LHCN-M2 (cell line): ENCODE results near the gene AGPAT2. TPM values are rescaled to one million over a fixed set of nuclear protein-coding genes. Genes with fewer than 3 reads are reported as not detected.

ENCODE experiments used
- DNase-seq: peaks from one replicate; pipeline ENCODE4 v3.0.0-alpha.2; 2012; ENCODE audit warnings: low read depth
- total RNA-seq: library from RNA; depleted of rRNA; stranded (reverse); fragments of >200 nt; gene quantifications from 2 replicates; pipeline ENCODE4 v1.2.3, GENCODE V29; 2014

The AGPAT2 gene
- total RNA-seq, 1 experiment from 2014 or later = 36.2 TPM

- no peak for DNase-seq
Measured at GRCh38 chr9:136662656-136663581, 24.3 kb downstream of the AGPAT2 start, which contains the start of gene EGFL7. Gene EGFL7, plus strand, starts transcription at chr9:136662916. Its CDS starts 5,367 bp downstream, at chr9:136668283.

- no peak for DNase-seq
Measured at GRCh38 chr9:136662326-136662655, 25.0 kb downstream of the AGPAT2 start.

GRCh38 chr9:136661641-136662325 is 25.5 kb downstream of the AGPAT2 start:
- no peak for DNase-seq

- no peak for DNase-seq
Measured at GRCh38 chr9:136660971-136661550, 26.2 kb downstream of the AGPAT2 start.

- no peak for DNase-seq
Measured at GRCh38 chr9:136659861-136660784, 27.1 kb downstream of the AGPAT2 start.

GRCh38 chr9:136658849-136659535 is 28.3 kb downstream of the AGPAT2 start:
- DNase-seq = no peak

GRCh38 chr9:136657974-136658848 is 29.0 kb downstream of the AGPAT2 start:
- DNase-seq = no peak

GRCh38 chr9:136656795-136657611 is 30.3 kb downstream of the AGPAT2 start:
- DNase-seq = no peak

- no peak for DNase-seq
Measured at GRCh38 chr9:136656183-136656738, 31.0 kb downstream of the AGPAT2 start.

GRCh38 chr9:136655536-136656182 is 31.6 kb downstream of the AGPAT2 start:
- no peak for DNase-seq

- no peak for DNase-seq
Measured at GRCh38 chr9:136654820-136655535, 32.3 kb downstream of the AGPAT2 start.

GRCh38 chr9:136653323-136654079 is 33.8 kb downstream of the AGPAT2 start:
- DNase-seq = no peak

- no peak for DNase-seq
Measured at GRCh38 chr9:136651860-136652259, 35.4 kb downstream of the AGPAT2 start.

GRCh38 chr9:136650648-136651047 is 36.6 kb downstream of the AGPAT2 start:
- no peak for DNase-seq

GRCh38 chr9:136650021-136650420 is 37.2 kb downstream of the AGPAT2 start:
- DNase-seq = no peak

GRCh38 chr9:136648751-136649150 is 38.5 kb downstream of the AGPAT2 start:
- no peak for DNase-seq
